ENCODE results near the gene TMEM255B.
"Not testable (repeated sequence)": the region's sequence is repeated elsewhere in the genome, so short reads cannot be mapped to it uniquely, and the experiment has no call there.

TMEM255B gene

GRCh38 chr13:113787694-113788093 is 28.7 kb downstream of the TMEM255B start:
- DNase-seq (ENCODE audit: low spot score) = no peak

DNA sequence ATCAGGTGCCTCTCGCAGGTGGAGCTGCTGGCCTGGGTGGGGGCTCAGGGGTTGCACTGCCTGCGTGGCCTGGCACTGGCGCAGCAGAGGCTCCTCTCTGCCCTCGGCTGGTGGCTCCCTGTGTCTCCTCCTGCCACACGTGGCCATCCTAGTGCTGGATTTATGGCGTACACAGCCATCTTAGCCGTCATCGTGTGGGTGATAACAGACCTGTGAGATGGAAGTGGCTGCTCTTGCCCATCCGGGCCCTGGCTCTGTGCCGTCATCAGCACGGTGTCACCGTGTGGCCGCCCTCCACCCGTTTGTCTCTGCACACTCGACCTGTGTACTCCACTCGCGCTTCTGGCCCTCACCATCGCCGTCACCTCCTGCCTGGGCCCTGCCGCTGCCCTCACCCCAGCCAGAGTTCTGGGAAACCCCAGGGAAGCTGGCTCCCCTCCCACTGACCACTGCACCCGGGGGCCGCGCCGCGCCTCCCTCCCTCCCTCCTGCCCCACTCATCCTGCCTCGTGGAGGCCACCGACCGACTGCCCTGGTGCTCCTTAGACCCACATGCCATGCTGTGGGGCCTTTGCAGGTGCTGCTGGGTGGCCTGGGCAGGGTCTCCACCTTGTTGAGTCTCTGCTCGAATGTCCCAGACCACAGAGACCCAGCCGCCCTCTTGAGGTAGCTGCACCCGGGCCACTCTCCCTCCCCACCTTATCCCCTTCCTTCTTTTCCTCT is 29.5 kb downstream of the TMEM255B start:
- no peak for DNase-seq (ENCODE audit: low spot score)

DNA sequence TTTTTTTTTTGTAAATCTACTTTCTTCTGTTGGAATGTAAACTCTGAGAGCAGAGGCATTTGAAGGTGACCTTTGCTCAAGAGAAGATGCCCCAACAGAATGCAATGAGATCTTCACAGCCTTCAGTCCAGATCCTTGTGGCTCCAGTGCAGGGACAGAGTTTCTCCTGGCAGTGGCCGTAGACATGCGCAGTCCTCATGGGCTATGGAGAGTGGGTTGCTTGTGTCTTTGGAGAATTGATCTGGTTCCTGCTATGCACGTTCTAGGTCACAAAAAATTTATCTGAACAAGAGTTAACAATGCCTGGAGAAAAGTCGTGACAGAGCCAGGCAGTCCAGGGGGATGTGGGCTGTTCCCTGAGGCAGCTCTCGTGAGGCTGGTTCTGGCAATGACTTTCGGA is 30.1 kb downstream of the TMEM255B start:
- no peak for DNase-seq (ENCODE audit: low spot score)

- not testable (repeated sequence) for DNase-seq (ENCODE audit: low spot score)
These were observed 30.9 kb downstream of the TMEM255B start for GRCh38 chr13:113789931-113790330.

DNA sequence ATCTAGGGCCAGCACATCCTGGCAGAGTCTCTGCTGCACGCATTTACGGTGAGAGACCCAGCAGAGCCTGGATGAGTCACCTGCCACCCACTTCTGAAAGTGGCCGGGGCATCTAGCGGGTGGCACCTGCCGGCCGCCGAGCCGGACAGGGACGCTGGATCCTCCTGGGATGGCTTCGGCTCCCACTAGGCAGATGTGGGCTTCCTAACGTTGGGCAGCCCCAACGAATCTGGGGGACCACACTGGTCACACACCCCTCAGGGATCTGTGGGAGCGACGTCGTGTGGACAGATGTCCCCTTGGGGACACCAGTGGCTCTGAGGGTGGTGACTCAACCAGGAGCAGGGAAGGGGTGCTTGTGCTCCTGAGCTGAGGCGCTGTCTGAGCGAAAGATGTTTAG is 32.2 kb downstream of the TMEM255B start:
- DNase-seq (ENCODE audit: low spot score) = peak; percentile 42

GRCh38 chr13:113791761-113792160 is 32.7 kb downstream of the TMEM255B start:
- DNase-seq (ENCODE audit: low spot score) = no peak

GRCh38 chr13:113792236-113792770 is 33.3 kb downstream of the TMEM255B start:
- no peak for DNase-seq (ENCODE audit: low spot score)

DNA sequence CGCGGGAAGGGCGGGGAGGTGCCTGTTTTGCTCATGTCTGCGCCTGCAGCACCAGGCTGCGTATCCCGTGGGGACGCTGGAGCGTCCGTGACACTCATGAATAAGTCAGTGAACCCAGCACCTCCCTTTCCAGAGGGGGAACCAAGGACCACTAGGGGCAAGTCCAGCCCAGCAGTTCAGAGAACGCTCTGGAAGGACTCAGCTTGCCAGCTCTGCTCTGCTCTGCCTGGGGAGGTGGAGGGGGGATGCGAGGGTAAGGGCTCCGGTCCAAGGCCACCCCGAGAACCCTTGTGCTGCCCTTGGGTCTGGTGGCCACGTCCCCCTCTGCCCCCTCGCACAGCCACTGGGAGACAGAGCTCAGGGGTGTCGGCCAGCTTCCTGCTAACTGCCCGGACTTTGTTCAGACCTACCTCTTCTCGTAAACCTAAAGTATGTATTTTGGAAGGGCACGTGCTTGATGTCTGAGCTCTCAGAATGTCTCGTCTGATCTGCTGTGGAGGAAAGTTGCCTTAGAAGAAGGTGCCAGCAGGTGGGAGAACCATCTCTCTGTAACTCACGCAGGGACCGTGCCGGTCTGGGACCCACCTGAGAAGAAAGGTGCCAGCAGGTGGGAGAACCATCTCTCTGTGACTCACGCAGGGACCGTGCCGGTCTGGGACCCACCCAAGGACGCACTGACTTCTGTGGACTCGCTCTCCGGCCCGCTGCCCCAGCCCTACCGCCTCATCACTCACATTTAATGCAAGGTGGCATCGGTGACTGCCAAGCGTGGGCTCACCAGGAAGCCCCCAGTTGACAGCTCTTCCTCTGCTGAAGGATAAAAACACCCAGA is 34.1 kb downstream of the TMEM255B start:
- DNase-seq (ENCODE audit: low spot score) = no peak

GRCh38 chr13:113793718-113794085 is 34.7 kb downstream of the TMEM255B start:
- no peak for DNase-seq (ENCODE audit: low spot score)

- no peak for DNase-seq (ENCODE audit: low spot score)
These were observed 35.1 kb downstream of the TMEM255B start for GRCh38 chr13:113794086-113794485.

DNA sequence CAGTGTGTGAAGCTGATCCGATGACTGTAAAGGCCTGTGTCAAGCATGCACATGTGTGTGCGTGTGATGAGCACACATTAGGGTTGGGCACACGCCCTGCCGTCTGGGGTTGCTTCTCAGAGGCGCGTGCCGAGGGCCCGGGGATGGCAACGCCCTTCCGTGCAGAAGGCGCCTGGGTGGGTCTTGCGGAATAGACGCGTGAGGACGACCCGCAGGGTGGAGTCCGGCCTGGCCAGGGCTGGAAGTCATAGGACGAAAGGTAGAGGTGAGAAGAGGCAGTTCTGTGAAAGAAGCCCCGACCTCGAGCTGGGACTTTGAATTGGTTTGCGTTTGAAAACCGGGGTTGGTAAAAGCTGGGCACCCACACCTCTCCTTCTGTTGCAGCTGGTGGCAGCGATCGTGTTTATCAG is 35.7 kb downstream of the TMEM255B start:
- DNase-seq (ENCODE audit: low spot score) = no peak

GRCh38 chr13:113795362-113795761 is 36.3 kb downstream of the TMEM255B start:
- not testable (repeated sequence) for DNase-seq (ENCODE audit: low spot score)

GRCh38 chr13:113796211-113796963 is 37.4 kb downstream of the TMEM255B start:
- no peak for DNase-seq (ENCODE audit: low spot score)

- DNase-seq (ENCODE audit: low spot score) = no peak
These were observed 38.1 kb downstream of the TMEM255B start for GRCh38 chr13:113796964-113797676.

DNA sequence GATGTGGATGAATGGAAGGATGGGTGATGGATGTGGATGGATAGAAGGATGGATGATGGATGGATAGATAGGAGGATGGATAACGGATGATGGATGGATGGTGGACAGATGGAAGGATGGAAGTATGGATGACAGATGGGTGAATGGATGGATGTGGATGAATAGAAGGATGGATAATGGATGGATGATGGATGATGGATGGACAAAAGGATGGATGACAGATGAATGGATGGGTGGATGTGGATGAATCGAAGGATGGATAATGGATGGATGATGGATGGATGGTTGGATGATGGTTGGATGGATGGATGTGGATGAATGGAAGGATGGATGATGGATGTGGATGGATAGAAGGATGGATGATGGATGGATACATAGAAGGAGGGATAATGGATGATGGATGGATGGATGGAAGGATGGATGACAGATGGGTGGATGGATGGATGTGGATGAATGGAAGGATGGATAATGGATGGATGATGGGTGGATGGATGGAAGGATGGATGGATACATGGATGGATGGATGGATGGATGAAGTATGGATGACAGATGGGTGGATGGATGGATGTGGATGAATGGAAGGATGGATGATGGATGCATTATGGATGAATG is 39.3 kb downstream of the TMEM255B start:
- no peak for DNase-seq (ENCODE audit: low spot score)

GRCh38 chr13:113800576-113800926 is 41.5 kb downstream of the TMEM255B start:
- DNase-seq (ENCODE audit: low spot score) = no peak

DNA sequence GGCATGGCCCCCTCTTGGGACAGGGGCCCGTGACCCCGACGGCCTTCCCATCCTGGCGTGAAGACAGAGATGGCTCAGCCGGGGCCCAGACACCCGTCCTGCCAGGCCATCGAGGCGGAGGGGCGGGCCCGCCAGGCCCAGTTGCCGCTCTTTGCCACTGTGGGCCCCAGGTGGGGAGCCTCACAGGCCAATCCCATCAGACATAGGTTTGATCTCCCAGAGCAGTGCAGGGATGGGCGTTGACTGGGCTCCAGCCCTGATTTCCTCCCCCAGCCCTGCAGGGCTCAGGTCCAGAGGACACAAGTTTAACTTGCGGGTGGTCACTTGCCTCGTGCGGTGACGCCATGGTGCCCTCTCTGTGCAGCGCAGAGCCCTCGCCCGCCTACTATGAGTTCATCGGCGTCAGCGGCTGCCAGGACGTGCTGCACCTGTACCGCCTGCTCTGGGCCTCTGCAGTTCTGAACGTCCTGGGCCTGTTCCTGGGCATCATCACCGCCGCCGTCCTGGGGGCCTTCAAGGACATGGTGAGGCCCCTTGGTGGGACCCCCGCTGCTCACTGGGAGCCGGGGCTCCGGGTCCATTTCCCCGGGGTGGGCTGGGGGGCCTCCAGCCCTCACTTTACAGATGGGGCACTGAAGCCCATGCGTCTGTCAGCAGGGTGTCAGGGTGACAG is 42.4 kb downstream of the TMEM255B start:
- no peak for DNase-seq (ENCODE audit: low spot score)

GRCh38 chr13:113802090-113802531 is 43.1 kb downstream of the TMEM255B start:
- DNase-seq (ENCODE audit: low spot score) = peak; percentile 74

DNA sequence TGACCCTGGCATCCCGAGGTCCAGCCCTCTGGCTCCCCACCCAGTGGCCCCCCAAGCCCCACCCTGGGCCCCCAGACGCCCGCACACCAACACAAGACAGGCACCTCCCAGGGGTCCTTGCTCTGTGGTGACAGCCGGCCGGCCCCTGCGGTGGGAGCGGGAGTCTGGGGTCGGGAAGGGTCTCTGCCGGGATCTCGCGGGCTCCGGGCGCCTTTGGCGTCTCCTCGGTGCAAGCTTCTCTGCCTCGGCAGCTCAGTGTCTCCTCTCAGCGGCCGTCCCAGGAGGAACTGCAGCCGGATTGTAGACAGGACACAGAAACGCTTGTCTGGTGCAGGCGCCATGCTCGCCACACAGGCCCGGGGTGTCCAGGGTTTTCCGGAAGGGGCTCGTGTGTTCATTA is 43.7 kb downstream of the TMEM255B start:
- DNase-seq (ENCODE audit: low spot score) = no peak

DNA sequence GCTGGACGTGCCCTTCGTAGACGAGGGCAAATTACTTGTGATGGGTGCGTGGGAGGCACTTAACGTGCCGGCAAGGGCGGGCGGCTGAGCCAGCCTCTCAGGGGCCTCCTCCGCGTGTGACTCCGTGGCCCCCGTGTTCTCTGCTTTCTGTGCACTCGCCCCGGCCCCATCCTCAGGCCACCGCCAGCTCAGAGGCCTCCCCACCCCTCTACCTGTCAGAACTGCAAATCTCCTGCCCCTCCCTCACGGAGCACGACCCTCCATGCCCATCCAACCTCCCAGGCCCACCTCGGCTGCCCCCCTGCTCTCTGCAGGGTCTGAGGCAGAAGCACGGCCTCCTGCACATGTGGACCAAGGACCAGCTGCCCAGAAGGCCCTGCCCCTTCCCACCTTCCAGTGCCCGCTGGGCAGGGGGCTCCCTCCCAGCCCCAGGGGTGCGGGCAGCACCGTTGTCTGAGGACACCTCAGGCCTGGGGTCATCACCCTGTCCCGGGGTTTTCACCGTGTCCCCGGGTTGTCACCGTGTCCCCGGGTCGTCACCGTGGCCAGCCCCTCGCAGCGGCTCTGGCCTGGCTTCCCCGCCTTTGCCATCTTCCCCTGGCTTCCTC is 44.5 kb downstream of the TMEM255B start:
- no peak for DNase-seq (ENCODE audit: low spot score)
